Panc1 (cell line): ENCODE measurements around the gene PLPP1. TPM values are rescaled to one million over a fixed set of nuclear protein-coding genes. Genes with fewer than 3 reads are reported as not detected.

Experiments
- ATAC-seq: fragments of 200-7000 bp; cut with Tn5 transposase; 2 replicates; pipeline ENCODE4 v1.9.1; 2020; ENCODE audit warnings: mild to moderate bottlenecking, moderate library complexity
- BruUV-seq: library from RNA; stranded (reverse); fragments of 400-500 nt; replicated peaks from 2 replicates; lab custom pipeline; 2021; lab: Mats Ljungman, UMichigan
- CTCF ChIA-PET: fragments of 300-600 bp; sonication (Branson Sonifier 250); formaldehyde crosslinking; loops from one replicate; lab custom pipeline; 2022; ENCODE audit warnings: antibody characterized with exemption; lab: Charles Lee
- POLR2A ChIA-PET: fragments of 300-600 bp; sonication (Branson Sonifier 250); formaldehyde crosslinking; loops from one replicate; lab custom pipeline; 2022; ENCODE audit warnings: antibody characterized with exemption; lab: Charles Lee
- DNase-seq: peaks from one replicate; pipeline ENCODE4 v3.0.0-alpha.2; 2010; ENCODE audit warnings: low read depth, low spot score
- H3K27ac ChIP-seq: 2 replicates; pipeline ENCODE4 v1.5.1; 2011; ENCODE audit warnings: mild to moderate bottlenecking, low read length, inconsistent platforms
- H3K27me3 ChIP-seq: fragments of 200-500 bp; sonication (Bioruptor generic); 2 replicates; pipeline ENCODE4 v1.6.0; 2014; ENCODE audit warnings: low read length, inconsistent platforms; ENCODE audit not compliant: control insufficient read depth, insufficient read depth
- H3K36me3 ChIP-seq: fragments of 200-500 bp; sonication (Bioruptor generic); 2 replicates; pipeline ENCODE4 v1.5.1; 2014; ENCODE audit warnings: inconsistent platforms, mild to moderate bottlenecking, low read length, moderate library complexity; ENCODE audit not compliant: control insufficient read depth, insufficient read depth
- H3K4me1 ChIP-seq: 2 replicates; pipeline ENCODE4 v1.5.1; 2011; ENCODE audit warnings: inconsistent platforms, mild to moderate bottlenecking, low read length, moderate library complexity; ENCODE audit not compliant: control insufficient read depth, insufficient read depth
- H3K4me3 ChIP-seq, 2 experiments: 2 replicates each; pipeline ENCODE4 v1.5.1; 2011 to 2012; ENCODE audit warnings: low read depth in 2 of 2, low read length in 2 of 2, mild to moderate bottlenecking in 2 of 2, inconsistent platforms in 1 of 2, moderate library complexity in 1 of 2
- H3K9me3 ChIP-seq: fragments of 200-500 bp; sonication (Bioruptor generic); 2 replicates; pipeline ENCODE4 v1.5.1; 2014; ENCODE audit warnings: low read depth, mild to moderate bottlenecking, inconsistent platforms, low read length, moderate library complexity; ENCODE audit not compliant: control insufficient read depth, insufficient read depth
- POLR2AphosphoS5 ChIP-seq: IDR thresholded peaks from 2 replicates; pipeline ENCODE4 v1.6.1; 2012; ENCODE audit warnings: mild to moderate bottlenecking, low read depth, low read length, moderate library complexity
- SIN3A ChIP-seq: IDR thresholded peaks from 2 replicates; pipeline ENCODE4 v1.6.1; 2012; ENCODE audit warnings: low read depth, mild to moderate bottlenecking, low read length, moderate library complexity, borderline replicate concordance; ENCODE audit not compliant: insufficient read depth
- TCF7L2 ChIP-seq: IDR thresholded peaks from 2 replicates; pipeline ENCODE4 v1.6.1; 2011; ENCODE audit warnings: mild to moderate bottlenecking, low read depth, low read length, inconsistent platforms
- in situ Hi-C: cut with HindIII; loops from 2 replicates; pipeline ENCODE4 v1.10.0; 2016; ENCODE audit warnings: low sequenced_read_pairs, low pct_unique_long_range_greater_than_20kb
- intact Hi-C: fragments of 100-400 bp; cut with micrococcal nuclease; formaldehyde crosslinking; loops from one replicate; pipeline ENCODE4 v1.10.0; 2022; ENCODE audit not compliant: unreplicated experiment
- total RNA-seq: library from RNA; stranded (reverse); gene quantifications from one replicate; pipeline ENCODE4 v1.2.1, GENCODE V29; 2021; ENCODE audit not compliant: unreplicated experiment
- TF ChIP-seq, protein P1 (sequence below): fragments of 450-650 bp; IDR thresholded peaks from 2 replicates; pipeline ENCODE4 v1.5.1; 2017; ENCODE audit warnings: mild to moderate bottlenecking
- TF ChIP-seq, protein P2 (sequence below), 2 experiments: IDR thresholded peaks; 2 replicates each; pipeline ENCODE4 v1.6.1; 2011 to 2012; ENCODE audit warnings: low read depth in 2 of 2, control low read depth in 1 of 2, low read length in 1 of 2, mild to moderate bottlenecking in 1 of 2, moderate library complexity in 1 of 2; ENCODE audit not compliant: insufficient read depth in 1 of 2

PLPP1 gene
- total RNA-seq, 1 experiment from 2014 or later, result 35.7 TPM

DNA sequence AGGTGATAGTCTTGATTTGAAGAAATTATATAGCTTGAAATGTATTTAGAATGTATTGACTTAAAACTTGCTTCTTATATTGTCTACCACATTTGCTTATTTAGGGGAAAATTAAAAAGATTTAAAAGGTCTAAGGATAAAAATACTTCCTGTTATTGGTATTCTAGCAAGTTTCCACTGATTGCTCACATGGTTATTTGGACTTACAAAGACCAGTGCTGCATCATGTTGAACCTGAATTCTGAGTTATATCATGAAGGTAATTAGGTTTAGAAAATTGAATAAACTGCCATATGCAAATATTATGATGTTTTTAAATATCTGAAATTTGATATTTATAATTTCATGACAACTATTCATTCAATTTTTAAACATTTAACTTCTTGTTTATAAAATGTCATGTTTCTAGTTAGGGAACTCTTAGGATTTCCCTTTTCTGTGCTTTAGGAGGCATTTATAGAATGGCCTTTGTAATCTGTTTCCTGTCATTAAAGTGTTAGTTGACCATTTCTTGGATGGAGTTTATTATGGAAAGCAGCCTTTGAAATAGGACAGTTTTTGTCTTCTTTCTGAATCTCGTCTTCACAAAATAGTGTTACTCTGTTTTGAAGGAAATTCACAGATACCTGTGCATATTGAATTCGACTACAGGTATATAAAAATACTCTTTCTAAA, 141.1 kb downstream of the PLPP1 start:
- POLR2A ChIA-PET, result no interaction called here

DNA sequence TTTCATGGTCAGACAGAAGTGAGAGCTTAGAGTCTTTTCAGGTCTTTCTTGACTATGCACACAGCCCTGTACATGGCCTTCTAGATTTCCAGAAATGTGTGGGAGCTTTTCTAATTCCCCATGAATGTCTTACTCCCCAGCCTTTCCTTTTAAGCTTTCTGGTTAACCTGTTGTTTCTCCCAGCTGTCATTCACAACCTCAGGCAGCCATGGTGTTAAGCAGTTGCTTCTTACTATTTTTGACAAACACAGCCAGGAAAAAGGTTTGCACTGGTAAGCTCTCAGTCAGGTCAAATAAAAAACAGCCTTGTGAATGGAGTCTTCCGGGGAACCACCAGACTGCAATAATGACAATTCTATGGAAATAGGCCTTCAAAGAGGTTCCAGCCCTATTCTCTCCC, 142.1 kb downstream of the PLPP1 start:
- no peak for TF ChIP-seq POLR2AphosphoS5
- TF ChIP-seq TCF7L2, result no peak
- TF ChIP-seq, protein P1, sequence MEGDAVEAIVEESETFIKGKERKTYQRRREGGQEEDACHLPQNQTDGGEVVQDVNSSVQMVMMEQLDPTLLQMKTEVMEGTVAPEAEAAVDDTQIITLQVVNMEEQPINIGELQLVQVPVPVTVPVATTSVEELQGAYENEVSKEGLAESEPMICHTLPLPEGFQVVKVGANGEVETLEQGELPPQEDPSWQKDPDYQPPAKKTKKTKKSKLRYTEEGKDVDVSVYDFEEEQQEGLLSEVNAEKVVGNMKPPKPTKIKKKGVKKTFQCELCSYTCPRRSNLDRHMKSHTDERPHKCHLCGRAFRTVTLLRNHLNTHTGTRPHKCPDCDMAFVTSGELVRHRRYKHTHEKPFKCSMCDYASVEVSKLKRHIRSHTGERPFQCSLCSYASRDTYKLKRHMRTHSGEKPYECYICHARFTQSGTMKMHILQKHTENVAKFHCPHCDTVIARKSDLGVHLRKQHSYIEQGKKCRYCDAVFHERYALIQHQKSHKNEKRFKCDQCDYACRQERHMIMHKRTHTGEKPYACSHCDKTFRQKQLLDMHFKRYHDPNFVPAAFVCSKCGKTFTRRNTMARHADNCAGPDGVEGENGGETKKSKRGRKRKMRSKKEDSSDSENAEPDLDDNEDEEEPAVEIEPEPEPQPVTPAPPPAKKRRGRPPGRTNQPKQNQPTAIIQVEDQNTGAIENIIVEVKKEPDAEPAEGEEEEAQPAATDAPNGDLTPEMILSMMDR, result no peak
- TF ChIP-seq, protein P2, sequence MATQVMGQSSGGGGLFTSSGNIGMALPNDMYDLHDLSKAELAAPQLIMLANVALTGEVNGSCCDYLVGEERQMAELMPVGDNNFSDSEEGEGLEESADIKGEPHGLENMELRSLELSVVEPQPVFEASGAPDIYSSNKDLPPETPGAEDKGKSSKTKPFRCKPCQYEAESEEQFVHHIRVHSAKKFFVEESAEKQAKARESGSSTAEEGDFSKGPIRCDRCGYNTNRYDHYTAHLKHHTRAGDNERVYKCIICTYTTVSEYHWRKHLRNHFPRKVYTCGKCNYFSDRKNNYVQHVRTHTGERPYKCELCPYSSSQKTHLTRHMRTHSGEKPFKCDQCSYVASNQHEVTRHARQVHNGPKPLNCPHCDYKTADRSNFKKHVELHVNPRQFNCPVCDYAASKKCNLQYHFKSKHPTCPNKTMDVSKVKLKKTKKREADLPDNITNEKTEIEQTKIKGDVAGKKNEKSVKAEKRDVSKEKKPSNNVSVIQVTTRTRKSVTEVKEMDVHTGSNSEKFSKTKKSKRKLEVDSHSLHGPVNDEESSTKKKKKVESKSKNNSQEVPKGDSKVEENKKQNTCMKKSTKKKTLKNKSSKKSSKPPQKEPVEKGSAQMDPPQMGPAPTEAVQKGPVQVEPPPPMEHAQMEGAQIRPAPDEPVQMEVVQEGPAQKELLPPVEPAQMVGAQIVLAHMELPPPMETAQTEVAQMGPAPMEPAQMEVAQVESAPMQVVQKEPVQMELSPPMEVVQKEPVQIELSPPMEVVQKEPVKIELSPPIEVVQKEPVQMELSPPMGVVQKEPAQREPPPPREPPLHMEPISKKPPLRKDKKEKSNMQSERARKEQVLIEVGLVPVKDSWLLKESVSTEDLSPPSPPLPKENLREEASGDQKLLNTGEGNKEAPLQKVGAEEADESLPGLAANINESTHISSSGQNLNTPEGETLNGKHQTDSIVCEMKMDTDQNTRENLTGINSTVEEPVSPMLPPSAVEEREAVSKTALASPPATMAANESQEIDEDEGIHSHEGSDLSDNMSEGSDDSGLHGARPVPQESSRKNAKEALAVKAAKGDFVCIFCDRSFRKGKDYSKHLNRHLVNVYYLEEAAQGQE (IDR thresholded peaks at IDR 0.05; ENCODE audit: insufficient read depth in 1 of 2, low read depth in 2 of 2, low read length in 1 of 2), result no peak
- TF ChIP-seq SIN3A, result no peak
- no peaks in the 10 kb centered on the region for H3K9me3 ChIP-seq
- H3K4me3 ChIP-seq, result no peak overlapping the region
- DNase-seq (no peak), ATAC-seq (no peak)
- H3K27me3 ChIP-seq, result no peaks in the 10 kb centered on the region
- ChIA-PET CTCF (no interaction called here), POLR2A (interaction anchor here (0.6 kb wide), 2 partner anchors 47 to 263 kb away, joined by 5 to 6 read pairs; no protein-coding TSS in a partner anchor)
- no peak overlapping the region for H3K27ac ChIP-seq
- in situ Hi-C loops (no loop called here), intact Hi-C loops (no loop called here)
- H3K36me3 ChIP-seq, result peaks cover 18% of the 10 kb centered on the region; the same call in 1 of the 2 replicates
- no peaks in the 10 kb centered on the region for H3K4me1 ChIP-seq
- no TSS peak for BruUV-seq

More for the DNA sequence above, 141.1 kb downstream of the PLPP1 start:
- DNase-seq, result no peak
- no peaks in the 10 kb centered on the region for H3K9me3 ChIP-seq
- no peaks in the 10 kb centered on the region for H3K4me1 ChIP-seq
- no peak overlapping the region for H3K4me3 ChIP-seq
- intact Hi-C loops, result no loop called here
- H3K27ac ChIP-seq, result no peak overlapping the region
- in situ Hi-C loops, result no loop called here
- peaks cover 11% of the 10 kb centered on the region; the same call in 1 of the 2 replicates for H3K36me3 ChIP-seq
- no peak for ATAC-seq
- CTCF ChIA-PET, result no interaction called here
- no TSS peak for BruUV-seq
- H3K27me3 ChIP-seq, result no peaks in the 10 kb centered on the region
- TF ChIP-seq SIN3A (no peak), TCF7L2 (no peak), POLR2AphosphoS5 (no peak)
- TF ChIP-seq, protein P2 (IDR thresholded peaks at IDR 0.05; ENCODE audit: insufficient read depth in 1 of 2, low read depth in 2 of 2, low read length in 1 of 2), result no peak
- TF ChIP-seq, protein P1, result no peak
